Measurements from ENCODE around the gene BICD2. TPM values are rescaled to one million over a fixed set of nuclear protein-coding genes. Genes with fewer than 3 reads are reported as not detected.

The BICD2 gene
- total and polyA plus RNA-seq, 2 of the 8 experiments (the other 6 are each of a cell fraction or from before 2014, with no cell fraction given), result 6.6 to 22.8 TPM

GRCh38 chr9:92808726-92809451 is 44.3 kb upstream of the BICD2 start (continued):
- TF ChIP-seq RFX5 (IDR thresholded peaks at IDR 0.05; ENCODE audit: borderline replicate concordance, low read depth, low read length) (no peak), KDM1A (IDR thresholded peaks at IDR 0.05; ENCODE audit: borderline replicate concordance, low read length) (no peak), MAX (IDR thresholded peaks at IDR 0.05) (peak; percentile 75), BACH1 (IDR thresholded peaks at IDR 0.05; ENCODE audit: low read length) (peak; percentile 63; the same call in 1 of the 2 replicates), RNF2 (IDR thresholded peaks at IDR 0.05; ENCODE audit: borderline replicate concordance, low read depth, low read length, missing control alignments, poor library complexity, severe bottlenecking) (peak; percentile 57), SAP30 (IDR thresholded peaks at IDR 0.05; ENCODE audit: insufficient read depth, insufficient replicate concordance, low read length) (no peak), NANOG (IDR thresholded peaks at IDR 0.05; ENCODE audit: insufficient read depth, low read depth, low read length, poor library complexity, severe bottlenecking) (no peak), CTCF (IDR thresholded peaks at IDR 0.05; ENCODE audit: control extremely low read depth in 1 of 3, insufficient read depth in 1 of 3, low read depth in 1 of 3, low read length in 3 of 3) (peak; percentile 34 to 36 (median 35); a peak in 3 of 4 replicates), KDM5A (IDR thresholded peaks at IDR 0.05; ENCODE audit: low read length) (no peak), GABPA (IDR thresholded peaks at IDR 0.05; ENCODE audit: borderline replicate concordance, insufficient read depth, low read length) (peak; percentile 72; the same call in 1 of the 2 replicates), BCL11A (IDR thresholded peaks at IDR 0.05; ENCODE audit: low read depth in 2 of 2, low read length in 2 of 2) (no peak), SP2 (IDR thresholded peaks at IDR 0.05; ENCODE audit: low read length) (no peak), EGR1 (IDR thresholded peaks at IDR 0.05; ENCODE audit: borderline replicate concordance, low read depth, low read length) (no peak), ATF3 (IDR thresholded peaks at IDR 0.05; ENCODE audit: insufficient read depth, low read depth, low read length) (no peak), CBX5 (IDR thresholded peaks at IDR 0.05; ENCODE audit: low read depth, low read length) (no peak), SIRT6 (IDR thresholded peaks at IDR 0.05; ENCODE audit: low read length) (no peak)

All from H1 (cell line).